B cell (primary cell): ENCODE measurements around the gene ZRSR2. TPM values are rescaled to one million over a fixed set of nuclear protein-coding genes. Genes with fewer than 3 reads are reported as not detected.

Source experiments
- ATAC-seq: fragments of 200-7000 bp; cut with Tn5 transposase; one replicate; pipeline ENCODE4 v1.10.0; 2021; ENCODE audit warnings: low read depth, mild to moderate bottlenecking, moderate number of reproducible peaks, moderate library complexity
- CTCF ChIA-PET: fragments of 350-600 bp; sonication (Branson Sonifier 250); formaldehyde crosslinking; loops from one replicate; lab custom pipeline; 2021; ENCODE audit warnings: antibody characterized with exemption, inconsistent platforms; lab: Charles Lee
- POLR2A ChIA-PET: fragments of 350-600 bp; sonication (Branson Sonifier 250); formaldehyde crosslinking; loops from one replicate; lab custom pipeline; 2021; ENCODE audit warnings: antibody characterized with exemption; lab: Charles Lee
- DNase-seq: peaks from one replicate; pipeline ENCODE4 v3.0.0; 2013
- H2AFZ ChIP-seq: 2 replicates; pipeline ENCODE4 v1.6.1; 2012; ENCODE audit warnings: mild to moderate bottlenecking, low read depth, low read length; ENCODE audit not compliant: insufficient read depth, poor library complexity, severe bottlenecking
- H3K27ac ChIP-seq, 2 donors: 1 replicate in 1 of 2; 2 replicates in 1 of 2; pipeline ENCODE4 v1.5.1; 2012 to 2013; ENCODE audit warnings: low read length in 2 of 2, mild to moderate bottlenecking in 2 of 2, moderate library complexity in 1 of 2
- H3K27me3 ChIP-seq, 4 experiments: fragments of 200-600 bp in 1 of 4; sonication (generic) in 1 of 4; replicated peaks in 1 of 4; 1 replicate in 2 of 4; 2 replicates in 2 of 4; pipeline versions ENCODE4 v1.6.1 to v1.7.0; 2013 to 2016; ENCODE audit warnings: low read length in 3 of 4, mild to moderate bottlenecking in 2 of 4, mixed read lengths in 1 of 4, moderate library complexity in 1 of 4; ENCODE audit not compliant: insufficient read depth in 4 of 4, control insufficient read depth in 3 of 4; ENCODE audit errors: control extremely low read depth in 1 of 4
- H3K36me3 ChIP-seq, 2 experiments: replicated peaks in 1 of 2; 1 replicate in 1 of 2; 2 replicates in 1 of 2; pipeline versions ENCODE4 v1.6.1 to v1.7.1; 2013; ENCODE audit warnings: low read length in 1 of 2; ENCODE audit not compliant: insufficient read depth in 2 of 2, control insufficient read depth in 1 of 2; ENCODE audit errors: control extremely low read depth in 1 of 2, extremely low read depth in 1 of 2
- H3K4me1 ChIP-seq, 2 donors: fragments of 200-600 bp in 1 of 2; sonication (generic) in 1 of 2; 1 replicate in 1 of 2; 2 replicates in 1 of 2; pipeline versions ENCODE4 v1.5.1 to v1.6.1; 2013 to 2017; ENCODE audit warnings: low read length in 2 of 2; ENCODE audit not compliant: control insufficient read depth in 2 of 2, insufficient read depth in 2 of 2
- H3K4me2 ChIP-seq: replicated peaks from 2 replicates; pipeline ENCODE3; 2012; ENCODE audit warnings: mild to moderate bottlenecking, low read depth, low read length; ENCODE audit not compliant: poor library complexity, severe bottlenecking
- H3K4me3 ChIP-seq, 5 experiments: fragments of 200-600 bp in 1 of 5; sonication (generic) in 1 of 5; 1 replicate in 3 of 5; 2 replicates in 2 of 5; pipeline versions ENCODE4 v1.5.1 to v1.7.0; 2011 to 2016; ENCODE audit warnings: low read length in 4 of 5, mild to moderate bottlenecking in 4 of 5, low read depth in 2 of 5, control low read depth in 1 of 5, moderate library complexity in 1 of 5; ENCODE audit not compliant: insufficient read depth in 1 of 5; ENCODE audit errors: control extremely low read depth in 1 of 5, extremely low read depth in 1 of 5
- H3K79me2 ChIP-seq: fragments of 200-600 bp; sonication (generic); one replicate; pipeline ENCODE4 v1.6.0; 2016; ENCODE audit warnings: low read length; ENCODE audit not compliant: control insufficient read depth, insufficient read depth
- H3K9ac ChIP-seq: fragments of 200-600 bp; sonication (generic); 2 replicates; pipeline ENCODE4 v1.6.1; 2017; ENCODE audit warnings: mild to moderate bottlenecking, low read length, moderate library complexity
- H3K9me3 ChIP-seq, 3 donors: one replicate each; pipeline versions ENCODE4 v1.6.1 to v1.7.1; 2013; ENCODE audit warnings: low read length in 2 of 3; ENCODE audit not compliant: control insufficient read depth in 2 of 3, insufficient read depth in 1 of 3; ENCODE audit errors: control extremely low read depth in 1 of 3
- H4K20me1 ChIP-seq: 2 replicates; pipeline ENCODE4 v1.6.0; 2012; ENCODE audit warnings: mild to moderate bottlenecking, low read length; ENCODE audit not compliant: insufficient read depth, control insufficient read depth, poor library complexity, severe bottlenecking
- H3K27ac Mint-ChIP-seq: one replicate; pipeline ENCODE4 v1.8.0; 2021; ENCODE audit warnings: mixed read lengths
- H3K27me3 Mint-ChIP-seq: one replicate; pipeline ENCODE4 v1.8.0; 2021; ENCODE audit warnings: mixed read lengths
- H3K4me1 Mint-ChIP-seq: one replicate; pipeline ENCODE4 v1.8.0; 2021; ENCODE audit warnings: mixed read lengths
- H3K4me3 Mint-ChIP-seq: one replicate; pipeline ENCODE4 v1.8.0; 2021; ENCODE audit warnings: mixed read lengths
- H3K9me3 Mint-ChIP-seq: one replicate; pipeline ENCODE4 v1.8.0; 2022; ENCODE audit warnings: mixed read lengths; ENCODE audit not compliant: insufficient read depth
- EZH2 ChIP-seq: IDR thresholded peaks from 2 replicates; pipeline ENCODE4 v1.6.1; 2012; ENCODE audit warnings: borderline replicate concordance, low read depth, mild to moderate bottlenecking, moderate library complexity, low read length; ENCODE audit not compliant: insufficient read depth, poor library complexity, severe bottlenecking
- WGBS: methylation state at CpG from one replicate; pipeline ENCODE4 v1.1.5; 2013; ENCODE audit warnings: missing lambda C conversion rate; ENCODE audit not compliant: insufficient coverage; 5-methylcytosine and 5-hydroxymethylcytosine counted together
- intact Hi-C: fragments of 100-400 bp; cut with micrococcal nuclease; formaldehyde crosslinking; loops from one replicate; pipeline ENCODE4 v1.10.0; 2022
- polyA plus RNA-seq: library from polyadenylated mRNA; depleted of rRNA; stranded (reverse); fragments of >200 nt; gene quantifications from 2 replicates; pipeline ENCODE4 v1.2.3, GENCODE V29; 2012
- total RNA-seq, 2 donors: library from RNA; stranded (reverse); fragments of 120-200 nt in 1 of 2; gene quantifications; 1 replicate in 1 of 2; 2 replicates in 1 of 2; pipeline versions ENCODE4 v1.2.3 to v1.2.4, GENCODE V29; 2013 to 2022
- TF ChIP-seq, protein P1 (sequence below): fragments of 200-600 bp; IDR thresholded peaks from one replicate; pipeline ENCODE4 v1.8.0; 2022; ENCODE audit warnings: antibody characterized with exemption, mild to moderate bottlenecking

ZRSR2 gene
- total and polyA plus RNA-seq, 2 donors (not counting 1 experiment from before 2014, with no cell fraction given), result 27.8 to 28.6 TPM

DNA sequence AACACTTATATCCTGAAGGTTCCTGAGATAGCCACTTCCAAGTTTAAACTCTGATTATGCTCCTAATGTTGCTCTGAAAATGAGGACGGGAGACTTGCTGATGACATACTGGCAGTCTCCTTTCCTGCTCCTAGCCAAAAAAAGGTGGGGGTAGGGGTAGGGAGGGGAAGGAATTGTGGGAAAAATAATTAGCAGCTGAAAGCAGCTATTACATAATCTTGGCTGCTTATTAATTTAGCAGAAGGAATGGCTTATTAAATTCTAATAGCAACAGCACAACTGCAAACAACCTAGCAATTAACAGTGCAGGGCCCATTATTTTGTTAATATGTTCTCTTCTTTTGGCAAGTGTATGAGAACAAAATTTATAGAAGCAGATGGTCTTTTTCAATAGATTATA lies 66.4 kb downstream of the ZRSR2 start:
- peak overlapping the region; percentile 94 to 97 for H3K27ac ChIP-seq
- DNase-seq (no peak), ATAC-seq (no peak)
- H2AFZ ChIP-seq, result peak overlapping the region; percentile 84
- no CpG with 5 or more reads among the region's 1 CpG for WGBS
- no peaks in the 10 kb centered on the region for H3K27me3 Mint-ChIP-seq
- peaks cover 18% of the 10 kb centered on the region for H3K79me2 ChIP-seq
- H3K27me3 ChIP-seq, result no peaks in the 10 kb centered on the region
- peak overlapping the region; percentile 97 for H3K4me3 Mint-ChIP-seq
- no peaks in the 10 kb centered on the region for H3K9me3 ChIP-seq
- no peaks in the 10 kb centered on the region for H4K20me1 ChIP-seq
- intact Hi-C loops, result loop anchor here (1.0 to 10.0 kb wide), 3 partner anchors 47 to 982 kb away; partner anchors contain the start of genes FANCB, MOSPD2 and TXLNG
- H3K4me1 ChIP-seq, result peaks cover 18 to 25% of the 10 kb centered on the region in 2 donors
- H3K4me3 ChIP-seq, result peak overlapping the region in 2 of 5 experiments; percentile 20 to 78
- no peaks in the 10 kb centered on the region for H3K9me3 Mint-ChIP-seq
- TF ChIP-seq EZH2, result no peak
- TF ChIP-seq, protein P1, sequence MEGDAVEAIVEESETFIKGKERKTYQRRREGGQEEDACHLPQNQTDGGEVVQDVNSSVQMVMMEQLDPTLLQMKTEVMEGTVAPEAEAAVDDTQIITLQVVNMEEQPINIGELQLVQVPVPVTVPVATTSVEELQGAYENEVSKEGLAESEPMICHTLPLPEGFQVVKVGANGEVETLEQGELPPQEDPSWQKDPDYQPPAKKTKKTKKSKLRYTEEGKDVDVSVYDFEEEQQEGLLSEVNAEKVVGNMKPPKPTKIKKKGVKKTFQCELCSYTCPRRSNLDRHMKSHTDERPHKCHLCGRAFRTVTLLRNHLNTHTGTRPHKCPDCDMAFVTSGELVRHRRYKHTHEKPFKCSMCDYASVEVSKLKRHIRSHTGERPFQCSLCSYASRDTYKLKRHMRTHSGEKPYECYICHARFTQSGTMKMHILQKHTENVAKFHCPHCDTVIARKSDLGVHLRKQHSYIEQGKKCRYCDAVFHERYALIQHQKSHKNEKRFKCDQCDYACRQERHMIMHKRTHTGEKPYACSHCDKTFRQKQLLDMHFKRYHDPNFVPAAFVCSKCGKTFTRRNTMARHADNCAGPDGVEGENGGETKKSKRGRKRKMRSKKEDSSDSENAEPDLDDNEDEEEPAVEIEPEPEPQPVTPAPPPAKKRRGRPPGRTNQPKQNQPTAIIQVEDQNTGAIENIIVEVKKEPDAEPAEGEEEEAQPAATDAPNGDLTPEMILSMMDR, result no peak
- H3K4me1 Mint-ChIP-seq, result peaks cover 25% of the 10 kb centered on the region
- POLR2A ChIA-PET, result no interaction called here
- H3K9ac ChIP-seq, result peak overlapping the region; percentile 80
- CTCF ChIA-PET, result interaction anchor here (0.9 kb wide), 1 partner anchor 115 kb away, joined by 4 read pairs; no protein-coding TSS in a partner anchor
- H3K36me3 ChIP-seq, result peaks cover 0 to 2% of the 10 kb centered on the region in 2 experiments
- H3K4me2 ChIP-seq, result peak overlapping the region; percentile 90
- H3K27ac Mint-ChIP-seq, result peak overlapping the region; percentile 99

DNA sequence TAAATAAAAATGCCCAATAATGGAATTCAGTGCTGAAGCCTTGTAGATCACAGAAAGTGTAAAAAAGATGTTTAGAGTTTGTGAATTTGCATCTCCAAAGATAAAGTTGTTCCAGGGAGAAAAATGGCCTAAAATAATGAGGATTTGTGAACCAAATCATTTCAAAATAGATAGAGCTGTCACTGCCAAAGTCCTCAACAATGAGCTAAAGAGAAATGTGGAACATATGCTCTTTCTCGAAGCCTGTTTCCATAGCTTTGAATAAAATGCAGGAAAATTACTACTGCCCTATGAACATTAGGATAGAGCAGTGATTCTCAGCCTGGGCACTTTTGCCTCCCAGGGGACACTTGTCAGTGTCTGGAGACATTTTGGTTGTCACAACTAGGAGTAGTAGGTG lies 67.8 kb downstream of the ZRSR2 start:
- intact Hi-C loops, result loop anchor here (10.0 kb wide), 2 partner anchors 927 to 983 kb away; partner anchors contain the start of genes FANCB, MOSPD2 and TXLNG
- ATAC-seq (no peak), DNase-seq (no peak)
- ChIA-PET CTCF (no interaction called here), POLR2A (no interaction called here)
- Histone ChIP-seq H3K27me3 (no peaks in the 10 kb centered on the region), H3K79me2 (peaks cover 10% of the 10 kb centered on the region), H3K9me3 (no peaks in the 10 kb centered on the region), H3K4me2 (no peak overlapping the region), H3K4me1 (peaks cover 18 to 25% of the 10 kb centered on the region in 2 donors), H2AFZ (no peak overlapping the region), H4K20me1 (no peaks in the 10 kb centered on the region), H3K36me3 (no peaks in the 10 kb centered on the region), H3K27ac (no peak overlapping the region), H3K4me3 (no peak overlapping the region), H3K9ac (no peak overlapping the region)
- Mint-ChIP-seq H3K27me3 (no peaks in the 10 kb centered on the region), H3K4me3 (no peak overlapping the region), H3K4me1 (peaks cover 19% of the 10 kb centered on the region), H3K27ac (no peak overlapping the region), H3K9me3 (no peaks in the 10 kb centered on the region)
- no peak for TF ChIP-seq EZH2
- TF ChIP-seq, protein P1, result no peak
- WGBS, result no CpG with 5 or more reads among the region's 1 CpG
